DMS114 treated with DMSO at 0.1 percent for 48 hours (cell line): ENCODE measurements around the gene UBE3B.

Source experiments
- DNase-seq: peaks from one replicate; lab custom pipeline; 2025; ENCODE audit not compliant: unreplicated experiment; lab: John Stamatoyannopoulos, UW

The UBE3B gene

DNA sequence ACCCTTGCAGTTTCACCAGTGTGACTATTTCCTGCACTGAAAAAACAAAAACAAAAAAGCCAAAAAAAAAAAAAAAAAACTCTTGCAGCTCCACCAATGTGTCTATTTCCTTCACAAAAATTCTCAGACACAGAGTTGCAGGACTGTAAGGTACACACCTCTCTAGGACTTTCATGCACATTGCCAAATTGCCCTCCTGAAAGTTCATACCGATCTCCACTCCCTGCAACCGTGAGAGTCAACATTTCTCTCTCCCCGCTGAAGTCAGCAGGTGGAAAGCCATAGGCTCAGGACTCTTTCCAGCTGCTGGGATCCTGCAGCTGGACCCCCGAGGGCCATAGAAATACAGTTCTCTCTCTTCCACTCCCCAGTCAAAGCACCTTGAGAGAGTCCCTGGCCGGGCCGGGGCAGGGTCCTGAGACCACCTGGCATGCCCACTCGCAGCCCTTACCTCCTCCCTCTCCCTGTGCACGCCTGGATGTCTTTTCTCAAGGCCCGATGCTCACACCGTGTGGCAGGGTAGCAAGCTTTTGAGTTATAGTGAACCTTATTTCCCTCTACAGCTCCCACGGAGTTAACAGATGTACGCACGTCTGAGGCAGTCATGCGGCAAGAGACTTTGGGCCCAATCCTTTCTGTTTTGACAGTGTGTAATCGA, 72.3 kb downstream of the UBE3B start:
- DNase-seq, result no peak

- no peak for DNase-seq
Measured at GRCh38 chr12:109550281-109550680, 72.8 kb downstream of the UBE3B start.

- DNase-seq, result no peak
Measured at GRCh38 chr12:109551108-109551507, 73.7 kb downstream of the UBE3B start.

DNA sequence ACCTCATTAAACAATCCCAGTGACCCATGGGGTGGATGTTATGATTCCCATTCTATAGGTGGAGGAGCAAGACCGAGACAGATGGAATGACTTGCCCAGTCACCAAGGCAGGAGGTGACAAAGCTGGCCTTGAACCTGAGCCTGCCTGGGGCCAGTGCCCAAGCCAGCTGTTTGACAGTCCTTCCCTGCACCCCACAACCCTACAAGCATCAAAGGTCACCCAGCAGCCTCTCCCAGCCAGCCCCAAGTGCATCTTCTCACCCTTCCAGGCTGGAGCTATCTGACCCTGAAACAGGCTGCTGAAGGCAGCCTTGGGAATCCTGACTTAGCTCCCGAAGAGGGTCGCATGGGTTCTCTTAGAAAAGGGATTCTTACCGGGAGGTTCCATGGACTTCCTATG, 75.5 kb downstream of the UBE3B start:
- no peak for DNase-seq

DNA sequence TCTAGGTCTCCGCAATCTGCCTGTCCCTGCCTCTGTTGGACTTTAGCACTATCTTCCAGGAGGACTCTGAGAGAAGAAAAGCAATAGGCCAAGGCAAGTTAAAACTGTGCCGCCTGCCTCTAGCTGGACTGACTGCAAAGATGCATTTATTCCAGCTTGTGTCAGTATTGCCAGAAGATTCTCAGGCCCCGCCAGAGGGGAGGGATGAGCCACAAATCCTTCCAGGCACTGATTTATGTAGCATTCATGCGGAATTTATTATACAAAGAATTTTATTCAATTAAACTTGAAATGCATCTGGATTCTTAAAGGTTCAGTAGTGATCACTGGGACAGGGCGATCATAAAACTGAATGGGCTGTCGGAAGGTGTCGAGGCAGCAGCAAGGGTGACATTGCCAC, 76.0 kb downstream of the UBE3B start:
- DNase-seq, result no peak

- no peak for DNase-seq
Measured at GRCh38 chr12:109553906-109554500, 76.6 kb downstream of the UBE3B start.

DNA sequence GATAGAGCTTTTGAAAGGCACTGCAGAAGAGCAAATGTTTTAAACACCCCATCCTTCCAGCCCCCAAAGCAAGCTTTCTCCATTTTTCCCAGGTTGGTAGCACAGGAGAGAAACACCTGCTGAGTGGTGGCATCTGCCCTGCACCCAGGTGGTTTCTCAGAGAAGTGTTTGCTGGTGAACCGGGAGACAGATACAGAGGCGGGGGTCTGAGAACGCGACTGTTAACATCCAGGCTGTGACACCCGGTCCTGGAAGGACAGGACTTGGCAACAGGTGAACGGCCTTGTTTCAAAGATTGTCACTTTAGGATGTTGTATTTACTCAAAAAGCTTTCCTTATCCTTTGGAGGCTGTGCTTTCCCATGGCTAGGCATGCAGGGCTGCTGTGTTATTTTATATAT, 77.3 kb downstream of the UBE3B start:
- no peak for DNase-seq

GRCh38 chr12:109555431-109556315, 78.2 kb downstream of the UBE3B start:
- no peak for DNase-seq

DNA sequence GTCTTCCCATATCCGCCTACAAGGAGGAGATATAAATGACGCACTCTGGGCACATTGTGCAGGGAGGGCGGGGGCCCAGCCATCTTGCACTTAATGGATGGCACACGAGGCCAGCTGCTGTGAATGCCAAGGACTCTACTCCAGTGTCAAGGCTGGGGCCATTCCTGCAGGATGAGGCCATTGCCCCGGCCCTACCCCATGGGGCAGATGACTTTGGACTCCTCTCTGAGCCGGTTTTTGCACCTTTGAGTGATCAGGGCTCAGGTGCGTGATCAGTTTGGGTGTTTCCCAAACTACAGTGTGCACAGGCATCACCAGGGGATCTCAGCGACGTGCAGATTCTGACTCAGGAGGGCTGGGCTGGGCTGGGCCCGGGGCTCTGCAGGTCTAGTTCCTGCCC, 79.8 kb downstream of the UBE3B start:
- no peak for DNase-seq

DNA sequence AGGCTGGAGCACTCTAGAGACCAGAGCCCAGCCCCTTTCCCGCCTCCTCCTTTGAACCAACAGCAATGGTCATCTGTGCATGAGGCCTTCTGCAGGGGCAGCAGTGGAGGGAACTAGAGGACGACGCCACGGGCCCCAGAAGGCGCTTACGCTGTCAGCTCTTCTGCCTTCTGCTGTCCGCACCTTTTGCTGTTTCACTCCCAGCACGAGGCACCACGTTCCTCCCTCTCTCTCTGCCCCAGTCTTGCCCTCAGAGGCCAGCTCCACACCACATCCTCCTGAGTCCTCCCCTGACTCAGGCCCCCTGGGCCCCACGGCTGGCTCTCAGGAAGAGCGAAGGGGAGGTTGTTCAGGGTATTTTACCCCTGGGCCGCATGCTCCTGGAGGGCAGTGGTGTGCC, 80.4 kb downstream of the UBE3B start:
- DNase-seq, result no peak

- no peak for DNase-seq
Measured at GRCh38 chr12:109558374-109559199, 81.2 kb downstream of the UBE3B start.

GRCh38 chr12:109559200-109559505, 81.7 kb downstream of the UBE3B start:
- DNase-seq, result no peak

GRCh38 chr12:109559601-109560000, 82.2 kb downstream of the UBE3B start:
- no peak for DNase-seq

DNA sequence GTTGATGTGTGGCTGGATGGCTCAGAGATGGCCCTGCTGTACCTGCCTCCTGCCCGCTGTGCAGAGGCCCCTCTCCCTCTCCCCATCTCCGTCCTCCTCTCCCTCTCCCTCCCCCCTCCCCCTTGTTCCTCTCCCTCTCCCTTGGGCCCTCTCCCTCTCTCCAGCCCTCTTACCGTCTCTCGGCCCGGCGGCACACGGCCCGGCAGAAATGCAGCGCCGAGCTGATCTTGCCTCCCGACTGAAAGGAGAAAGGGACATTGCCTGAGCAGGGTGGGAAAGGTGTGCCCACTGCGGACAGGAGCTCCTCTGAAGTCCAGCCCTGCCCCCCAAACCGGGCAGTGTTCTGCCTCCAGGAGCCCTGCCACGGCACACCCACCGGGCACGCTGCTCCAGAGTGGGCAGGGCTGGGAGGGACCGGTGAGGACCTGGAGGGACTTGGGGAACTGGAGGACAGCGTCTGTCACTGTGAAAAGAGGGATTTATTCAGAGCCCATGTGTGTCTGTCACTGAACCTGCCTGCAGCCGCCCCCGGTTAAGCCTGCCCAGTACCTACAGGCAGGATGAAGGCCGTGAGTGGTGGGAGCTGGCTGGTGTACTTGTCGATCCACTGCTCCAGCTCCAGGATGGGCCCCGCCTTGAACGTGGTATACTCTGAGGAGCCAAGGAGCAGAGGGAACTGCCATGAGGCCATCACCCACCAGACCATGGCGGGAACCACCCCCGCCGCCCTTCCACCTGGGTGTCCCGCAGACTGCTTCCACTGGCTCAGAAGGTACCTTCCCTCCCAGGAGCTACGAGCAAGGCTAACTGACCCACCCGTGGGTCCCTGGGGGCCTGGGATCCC, 83.7 kb downstream of the UBE3B start:
- no peak for DNase-seq

DNA sequence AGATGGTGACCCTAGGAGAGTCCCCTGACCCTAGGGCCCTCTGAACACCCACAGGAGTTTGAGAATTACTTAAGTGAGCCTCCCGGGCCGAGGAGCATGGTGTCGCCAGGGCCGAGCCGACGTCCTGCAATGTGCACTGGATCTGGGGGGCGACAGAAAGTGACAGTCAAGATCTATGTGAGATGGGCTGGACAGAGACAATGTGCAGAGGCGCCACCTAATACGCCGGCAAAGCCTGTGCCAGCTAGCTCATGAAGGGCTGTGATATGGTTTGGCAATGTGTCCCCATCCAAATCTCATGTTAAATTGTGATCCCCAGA, 84.2 kb downstream of the UBE3B start:
- no peak for DNase-seq

DNA sequence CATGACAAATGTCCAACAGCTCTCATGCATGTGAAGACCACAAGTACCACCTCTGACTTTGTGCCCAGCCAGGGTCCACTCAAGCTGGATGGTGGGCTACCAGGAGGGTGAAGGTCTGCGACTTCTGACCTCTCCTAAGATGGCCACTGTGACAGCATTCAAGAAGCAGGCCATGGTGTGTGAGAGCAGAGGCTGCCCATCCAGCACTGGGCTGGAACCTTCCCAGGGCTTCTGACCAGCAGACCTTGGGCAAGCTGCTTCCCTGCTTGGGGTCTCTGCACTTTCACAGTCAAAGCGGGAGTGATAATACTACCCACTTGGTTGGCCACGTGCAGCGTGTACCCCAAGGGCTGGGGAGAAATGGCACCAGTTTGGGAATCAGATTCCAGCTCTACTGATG, 85.4 kb downstream of the UBE3B start:
- no peak for DNase-seq

- no peak for DNase-seq
Measured at GRCh38 chr12:109563291-109564284, 86.2 kb downstream of the UBE3B start.

DNA sequence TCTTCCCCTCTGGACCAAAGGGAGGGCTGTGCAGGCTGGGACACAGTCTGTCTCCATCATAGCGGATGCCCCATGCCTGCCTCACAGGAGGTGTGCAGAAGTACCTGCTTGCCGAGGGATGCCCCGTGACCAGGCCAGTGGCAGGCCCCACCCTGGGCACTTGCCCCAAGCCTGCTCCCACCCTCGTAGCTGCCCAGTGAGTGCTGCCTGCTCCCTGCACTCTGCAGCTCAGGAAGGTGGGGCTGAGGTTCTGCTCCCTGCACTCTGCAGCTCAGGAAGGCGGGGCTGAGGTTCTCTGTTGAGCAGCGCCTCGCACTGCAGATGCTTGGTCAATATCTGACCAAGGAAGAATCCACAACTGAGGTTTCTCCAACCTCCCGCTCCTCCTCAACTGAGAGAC, 89.0 kb downstream of the UBE3B start:
- no peak for DNase-seq

GRCh38 chr12:109567296-109567695, 89.9 kb downstream of the UBE3B start:
- DNase-seq, result no peak

- DNase-seq, result no peak
Measured at GRCh38 chr12:109567967-109568366, 90.5 kb downstream of the UBE3B start.
